GM12878 (cell line): Measurements from ENCODE around the gene PHACTR1.

Experiments
- JUND ChIP-seq: IDR thresholded peaks from 2 replicates; pipeline ENCODE4 v1.6.1; 2012; ENCODE audit warnings: low read depth, mild to moderate bottlenecking, low read length, improper control_type of control experiment, moderate library complexity
- ZNF274 ChIP-seq: IDR thresholded peaks from one replicate; pipeline ENCODE4 v1.8.0; 2011; ENCODE audit not compliant: insufficient read length, insufficient read depth
- TF ChIP-seq, protein P1 (sequence below): IDR thresholded peaks from 2 replicates; pipeline ENCODE4 v1.6.1; 2012; ENCODE audit warnings: low read depth, low read length, improper control_type of control experiment
- TF ChIP-seq, protein P2 (sequence below), 3 experiments: IDR thresholded peaks in 2 of 3; conservative IDR thresholded peaks in 1 of 3; 2 replicates each; pipeline ENCODE4 v1.5.1; 2011; ENCODE audit warnings: low read depth in 3 of 3, low read length in 3 of 3, mild to moderate bottlenecking in 3 of 3, control low read depth in 2 of 3, moderate library complexity in 2 of 3, inconsistent platforms in 1 of 3, mixed read lengths in 1 of 3; ENCODE audit not compliant: control insufficient read depth in 2 of 3, insufficient read depth in 1 of 3; ENCODE audit errors: extremely low read depth in 1 of 3

DNA sequence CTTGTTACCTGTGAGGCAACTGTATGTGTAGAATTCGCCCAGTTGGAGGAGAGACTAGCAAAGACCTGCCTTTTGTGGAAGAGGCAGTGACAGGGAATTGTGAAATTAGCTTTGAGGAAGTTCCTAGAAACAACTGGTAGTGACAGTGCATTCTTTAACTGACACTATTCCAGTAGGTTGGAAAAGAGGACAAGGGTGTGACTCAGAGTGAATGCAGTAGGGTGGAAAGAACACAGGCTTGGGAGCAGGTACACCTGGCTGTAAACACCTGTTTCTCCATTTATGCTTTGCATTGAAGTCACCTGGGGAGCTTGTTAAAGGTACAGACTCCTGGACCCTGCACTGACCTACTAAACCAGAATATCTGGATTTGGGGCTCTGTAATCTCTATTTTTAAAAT lies 295.7 kb downstream of the PHACTR1 start:
- TF ChIP-seq, protein P1, sequence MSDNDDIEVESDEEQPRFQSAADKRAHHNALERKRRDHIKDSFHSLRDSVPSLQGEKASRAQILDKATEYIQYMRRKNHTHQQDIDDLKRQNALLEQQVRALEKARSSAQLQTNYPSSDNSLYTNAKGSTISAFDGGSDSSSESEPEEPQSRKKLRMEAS: no peak
- TF ChIP-seq, protein P2, sequence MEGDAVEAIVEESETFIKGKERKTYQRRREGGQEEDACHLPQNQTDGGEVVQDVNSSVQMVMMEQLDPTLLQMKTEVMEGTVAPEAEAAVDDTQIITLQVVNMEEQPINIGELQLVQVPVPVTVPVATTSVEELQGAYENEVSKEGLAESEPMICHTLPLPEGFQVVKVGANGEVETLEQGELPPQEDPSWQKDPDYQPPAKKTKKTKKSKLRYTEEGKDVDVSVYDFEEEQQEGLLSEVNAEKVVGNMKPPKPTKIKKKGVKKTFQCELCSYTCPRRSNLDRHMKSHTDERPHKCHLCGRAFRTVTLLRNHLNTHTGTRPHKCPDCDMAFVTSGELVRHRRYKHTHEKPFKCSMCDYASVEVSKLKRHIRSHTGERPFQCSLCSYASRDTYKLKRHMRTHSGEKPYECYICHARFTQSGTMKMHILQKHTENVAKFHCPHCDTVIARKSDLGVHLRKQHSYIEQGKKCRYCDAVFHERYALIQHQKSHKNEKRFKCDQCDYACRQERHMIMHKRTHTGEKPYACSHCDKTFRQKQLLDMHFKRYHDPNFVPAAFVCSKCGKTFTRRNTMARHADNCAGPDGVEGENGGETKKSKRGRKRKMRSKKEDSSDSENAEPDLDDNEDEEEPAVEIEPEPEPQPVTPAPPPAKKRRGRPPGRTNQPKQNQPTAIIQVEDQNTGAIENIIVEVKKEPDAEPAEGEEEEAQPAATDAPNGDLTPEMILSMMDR (IDR thresholded peaks at IDR 0.05 in 2 of 3, conservative IDR thresholded peaks at IDR 0.05 in 1 of 3; ENCODE audit: control insufficient read depth in 2 of 3, extremely low read depth in 1 of 3, insufficient read depth in 1 of 3, low read depth in 3 of 3, low read length in 3 of 3): no peak
- TF ChIP-seq JUND (no peak), ZNF274 (no peak)
